GM12874 (cell line): ENCODE measurements around the gene LMBR1L.

ENCODE experiments used
- TF ChIP-seq, protein P1 (sequence below): IDR thresholded peaks from 2 replicates; pipeline ENCODE4 v1.5.1; 2011; ENCODE audit warnings: low read depth, mild to moderate bottlenecking, control low read depth, low read length, moderate library complexity; ENCODE audit not compliant: insufficient read depth

Gene LMBR1L

DNA sequence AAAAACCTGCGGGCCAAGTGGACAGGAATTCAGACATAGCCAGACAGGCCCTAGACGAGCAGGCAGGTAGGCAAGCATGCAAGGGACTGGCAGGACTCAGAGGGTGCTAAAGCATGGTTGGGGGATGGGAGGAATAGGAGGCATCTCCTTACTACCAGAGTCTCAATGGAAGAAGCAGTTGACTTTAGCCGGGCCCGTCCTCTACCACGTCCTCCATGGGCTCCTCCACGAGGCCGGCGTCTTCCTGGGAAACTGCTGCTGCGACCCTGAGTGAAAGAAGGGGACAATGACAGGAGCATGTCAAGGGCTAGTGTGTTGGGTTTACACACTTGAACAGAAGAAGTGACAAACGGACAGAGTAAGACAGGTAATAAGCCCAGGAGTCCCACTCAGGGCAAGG lies 61.7 kb downstream of the LMBR1L start:
- TF ChIP-seq, protein P1, sequence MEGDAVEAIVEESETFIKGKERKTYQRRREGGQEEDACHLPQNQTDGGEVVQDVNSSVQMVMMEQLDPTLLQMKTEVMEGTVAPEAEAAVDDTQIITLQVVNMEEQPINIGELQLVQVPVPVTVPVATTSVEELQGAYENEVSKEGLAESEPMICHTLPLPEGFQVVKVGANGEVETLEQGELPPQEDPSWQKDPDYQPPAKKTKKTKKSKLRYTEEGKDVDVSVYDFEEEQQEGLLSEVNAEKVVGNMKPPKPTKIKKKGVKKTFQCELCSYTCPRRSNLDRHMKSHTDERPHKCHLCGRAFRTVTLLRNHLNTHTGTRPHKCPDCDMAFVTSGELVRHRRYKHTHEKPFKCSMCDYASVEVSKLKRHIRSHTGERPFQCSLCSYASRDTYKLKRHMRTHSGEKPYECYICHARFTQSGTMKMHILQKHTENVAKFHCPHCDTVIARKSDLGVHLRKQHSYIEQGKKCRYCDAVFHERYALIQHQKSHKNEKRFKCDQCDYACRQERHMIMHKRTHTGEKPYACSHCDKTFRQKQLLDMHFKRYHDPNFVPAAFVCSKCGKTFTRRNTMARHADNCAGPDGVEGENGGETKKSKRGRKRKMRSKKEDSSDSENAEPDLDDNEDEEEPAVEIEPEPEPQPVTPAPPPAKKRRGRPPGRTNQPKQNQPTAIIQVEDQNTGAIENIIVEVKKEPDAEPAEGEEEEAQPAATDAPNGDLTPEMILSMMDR, result no peak
